Measurements from ENCODE around the gene TEKTIP1. TPM values are rescaled to one million over a fixed set of nuclear protein-coding genes. Genes with fewer than 3 reads are reported as not detected.

The TEKTIP1 gene
- total RNA-seq, 1 donor from 2014 or later, result not detected

- TF ChIP-seq, protein P1, sequence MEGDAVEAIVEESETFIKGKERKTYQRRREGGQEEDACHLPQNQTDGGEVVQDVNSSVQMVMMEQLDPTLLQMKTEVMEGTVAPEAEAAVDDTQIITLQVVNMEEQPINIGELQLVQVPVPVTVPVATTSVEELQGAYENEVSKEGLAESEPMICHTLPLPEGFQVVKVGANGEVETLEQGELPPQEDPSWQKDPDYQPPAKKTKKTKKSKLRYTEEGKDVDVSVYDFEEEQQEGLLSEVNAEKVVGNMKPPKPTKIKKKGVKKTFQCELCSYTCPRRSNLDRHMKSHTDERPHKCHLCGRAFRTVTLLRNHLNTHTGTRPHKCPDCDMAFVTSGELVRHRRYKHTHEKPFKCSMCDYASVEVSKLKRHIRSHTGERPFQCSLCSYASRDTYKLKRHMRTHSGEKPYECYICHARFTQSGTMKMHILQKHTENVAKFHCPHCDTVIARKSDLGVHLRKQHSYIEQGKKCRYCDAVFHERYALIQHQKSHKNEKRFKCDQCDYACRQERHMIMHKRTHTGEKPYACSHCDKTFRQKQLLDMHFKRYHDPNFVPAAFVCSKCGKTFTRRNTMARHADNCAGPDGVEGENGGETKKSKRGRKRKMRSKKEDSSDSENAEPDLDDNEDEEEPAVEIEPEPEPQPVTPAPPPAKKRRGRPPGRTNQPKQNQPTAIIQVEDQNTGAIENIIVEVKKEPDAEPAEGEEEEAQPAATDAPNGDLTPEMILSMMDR (conservative IDR thresholded peaks at IDR 0.05; ENCODE audit: low read depth, low read length), result no peak
These were observed 8.9 kb downstream of the TEKTIP1 start for GRCh38 chr19:3547767-3548282.

DNA sequence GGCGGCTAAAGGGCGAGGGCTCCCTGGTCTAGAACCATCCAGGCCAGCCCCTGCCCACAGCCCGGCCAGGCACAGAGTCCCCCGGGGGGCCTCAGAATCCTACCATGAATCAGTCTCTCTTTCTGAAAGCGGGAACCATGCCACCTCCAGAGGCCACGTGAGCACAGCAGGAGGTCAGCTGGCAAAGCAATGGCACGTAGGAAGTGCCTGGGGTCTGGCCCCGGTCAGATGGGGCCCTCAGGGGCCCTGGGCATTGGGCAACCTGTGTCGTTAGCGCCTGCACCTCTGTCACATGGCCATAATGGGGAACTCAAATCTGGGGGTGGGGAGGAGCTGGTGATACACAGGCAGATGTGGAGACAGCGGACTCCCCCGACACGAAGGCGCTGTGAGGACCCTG, 9.6 kb downstream of the TEKTIP1 start:
- H3K4me3 ChIP-seq (ENCODE audit: low read depth, low read length), result no peak overlapping the region
- TF ChIP-seq, protein P1 (conservative IDR thresholded peaks at IDR 0.05; ENCODE audit: low read depth, low read length), result no peak
- DNase-seq (ENCODE audit: low read depth), result no peak

More at GRCh38 chr19:3547767-3548282, 8.9 kb downstream of the TEKTIP1 start:
- DNase-seq (ENCODE audit: low read depth), result no peak
- no peak overlapping the region for H3K4me3 ChIP-seq (ENCODE audit: low read depth, low read length)

- TF ChIP-seq, protein P1 (conservative IDR thresholded peaks at IDR 0.05; ENCODE audit: low read depth, low read length), result no peak
- DNase-seq (ENCODE audit: low read depth), result no peak
- H3K4me3 ChIP-seq (ENCODE audit: low read depth, low read length), result no peak overlapping the region
These were observed 10.8 kb downstream of the TEKTIP1 start for GRCh38 chr19:3549816-3550215.

DNA sequence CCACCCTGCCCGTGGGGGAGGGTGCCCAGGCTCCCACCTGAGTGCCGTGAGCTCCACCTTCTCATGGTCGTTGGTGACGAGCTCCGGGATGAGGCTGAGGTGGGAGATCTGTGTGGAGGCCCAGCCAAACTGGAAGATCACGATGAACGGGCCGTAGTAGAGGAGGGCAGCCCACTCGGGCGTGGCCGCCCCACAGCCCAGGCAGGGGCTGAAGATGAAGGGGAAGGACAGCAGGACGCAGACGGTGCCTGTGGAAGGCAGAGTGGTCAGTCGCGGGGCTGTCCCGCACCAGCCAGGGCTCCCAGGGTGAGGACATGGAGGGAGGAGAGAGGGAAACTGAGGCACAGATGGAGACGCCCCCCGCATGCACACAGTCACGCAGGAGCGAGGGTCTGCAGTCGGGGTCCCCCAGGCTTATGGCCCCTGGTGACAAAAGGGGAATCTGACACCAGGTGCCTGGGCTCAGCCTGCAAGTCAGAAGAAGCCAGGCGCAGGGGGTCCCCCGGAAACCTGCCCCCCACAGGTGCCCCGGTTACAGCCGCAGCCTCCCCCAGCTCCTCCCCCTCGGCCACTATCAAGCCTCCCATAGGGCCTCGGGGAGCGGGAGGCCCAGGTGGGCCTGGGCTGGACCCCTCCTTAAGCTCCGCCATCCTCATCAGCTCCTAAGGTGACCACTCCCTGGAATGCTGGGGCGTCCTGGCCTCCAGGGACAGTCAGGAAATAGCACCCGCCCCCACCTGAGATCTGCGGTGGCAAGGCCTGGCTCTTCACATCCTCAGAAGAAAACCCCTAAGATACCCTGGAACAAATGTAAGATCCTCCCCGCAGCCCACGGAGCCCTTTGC, 12.2 kb downstream of the TEKTIP1 start:
- no peak for DNase-seq (ENCODE audit: low read depth)
- TF ChIP-seq, protein P1 (conservative IDR thresholded peaks at IDR 0.05; ENCODE audit: low read depth, low read length), result no peak
- no peak overlapping the region for H3K4me3 ChIP-seq (ENCODE audit: low read depth, low read length)

DNA sequence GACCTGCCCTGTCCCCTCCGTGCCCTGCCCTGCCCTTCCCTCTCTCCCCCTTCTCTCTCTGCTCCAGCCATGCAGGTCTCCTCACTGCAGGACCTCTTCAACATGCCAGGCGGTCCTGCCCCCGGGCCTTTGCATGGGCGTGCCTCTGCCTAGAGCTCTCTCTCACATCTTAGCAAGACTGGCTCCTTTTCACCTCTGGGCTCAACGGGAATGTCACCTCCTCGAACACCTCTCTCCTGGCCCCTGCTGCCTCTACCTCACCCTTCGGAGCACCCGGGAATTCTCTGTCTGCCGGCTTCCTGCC, 12.8 kb downstream of the TEKTIP1 start:
- DNase-seq (ENCODE audit: low read depth), result no peak
- TF ChIP-seq, protein P1 (conservative IDR thresholded peaks at IDR 0.05; ENCODE audit: low read depth, low read length), result no peak
- no peak overlapping the region for H3K4me3 ChIP-seq (ENCODE audit: low read depth, low read length)

GRCh38 chr19:3554254-3555083, 15.5 kb downstream of the TEKTIP1 start:
- peak overlapping the region; percentile 19 for H3K4me3 ChIP-seq (ENCODE audit: low read depth, low read length)
- no peak for DNase-seq (ENCODE audit: low read depth)
- TF ChIP-seq, protein P1 (conservative IDR thresholded peaks at IDR 0.05; ENCODE audit: low read depth, low read length), result no peak

Measured in epithelial cell of proximal tubule (primary cell).